Uterus (tissue), 2 donors: Measurements from ENCODE around the gene HSPA5.

ENCODE experiments used
- CTCF ChIP-seq, 4 experiments: fragments of 200-600 bp in 2 of 4; fragments of 450-650 bp in 2 of 4; sonication (generic) in 2 of 4; IDR thresholded peaks; one replicate each; pipeline ENCODE4 v1.5.1; 2016 to 2019; ENCODE audit warnings: antibody characterized with exemption in 4 of 4, mild to moderate bottlenecking in 2 of 4, moderate library complexity in 1 of 4
- POLR2A ChIP-seq, 2 donors: fragments of 450-650 bp; IDR thresholded peaks; one replicate each; pipeline ENCODE4 v1.6.1; 2016; ENCODE audit warnings: antibody characterized with exemption in 2 of 2, mild to moderate bottlenecking in 1 of 2, moderate library complexity in 1 of 2

GRCh38 chr9:125240649-125240999 is 519 bp downstream of the HSPA5 start:
- TF ChIP-seq CTCF (IDR thresholded peaks at IDR 0.05) (no peak), POLR2A (IDR thresholded peaks at IDR 0.05) (no peak)
